Activated effector memory CD4-positive, alpha-beta T cell treated with Interleukin-2 at 50 U/mL for 16 hours (primary cell): ENCODE measurements around the gene ARAP2.

Source experiments
- DNase-seq: peaks from one replicate; pipeline ENCODE4 v3.0.0-alpha.2; 2020

Gene ARAP2

GRCh38 chr4:36244257-36245082 lies at the start of gene ARAP2:
TSS of gene ARAP2 (minus strand) at chr4:36244514. CDS start at chr4:36229486, 15,028 bp downstream.
- peak; percentile 71 for DNase-seq

DNA sequence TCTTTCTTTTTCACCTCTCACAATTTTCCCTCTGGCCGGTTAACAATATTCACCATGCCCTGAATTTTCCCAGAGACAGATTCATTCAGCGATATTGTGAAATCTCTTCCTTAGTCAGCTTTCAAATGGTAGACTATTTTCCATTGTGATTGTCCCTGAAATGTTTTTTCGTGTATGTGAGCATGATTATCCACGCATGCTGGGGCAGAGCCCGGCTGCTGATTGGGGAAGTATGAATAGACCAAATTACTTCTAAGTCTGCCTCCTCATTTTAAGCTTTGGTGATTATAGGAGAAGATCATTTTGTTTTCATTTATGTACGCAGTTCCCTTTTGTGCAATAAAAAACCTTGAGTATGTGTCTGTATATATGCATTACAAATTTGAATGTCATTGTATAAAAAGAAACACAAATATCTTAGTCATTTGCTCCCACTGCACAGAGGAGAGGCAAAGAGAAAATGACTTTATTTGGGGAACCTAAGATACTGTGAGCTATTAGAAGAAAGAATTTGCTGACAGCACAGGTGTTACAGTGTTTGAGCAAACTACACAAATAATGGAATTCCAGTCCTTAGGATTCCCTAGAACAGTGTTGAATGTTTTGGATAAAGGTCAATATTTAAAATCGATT lies 48.4 kb upstream of the ARAP2 start:
- no peak for DNase-seq

DNA sequence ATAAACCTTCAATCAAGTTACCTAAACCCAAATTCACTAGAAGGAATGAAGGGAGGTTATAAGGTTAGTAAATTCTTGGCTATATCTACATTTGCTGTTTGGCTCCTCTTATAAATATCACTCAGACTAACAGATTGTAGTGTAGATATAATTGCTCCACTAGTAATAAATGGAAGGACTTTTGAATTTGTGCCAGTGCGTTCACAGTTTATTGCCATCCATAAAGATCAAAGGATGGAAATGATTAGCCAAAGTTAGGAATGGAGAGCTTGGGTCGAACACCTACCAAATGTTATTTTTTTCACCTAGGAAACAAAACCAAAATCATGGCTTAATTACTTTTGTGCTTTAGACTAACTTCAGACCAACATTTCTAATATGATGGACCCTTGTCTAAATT lies 46.3 kb upstream of the ARAP2 start:
- no peak for DNase-seq

DNA sequence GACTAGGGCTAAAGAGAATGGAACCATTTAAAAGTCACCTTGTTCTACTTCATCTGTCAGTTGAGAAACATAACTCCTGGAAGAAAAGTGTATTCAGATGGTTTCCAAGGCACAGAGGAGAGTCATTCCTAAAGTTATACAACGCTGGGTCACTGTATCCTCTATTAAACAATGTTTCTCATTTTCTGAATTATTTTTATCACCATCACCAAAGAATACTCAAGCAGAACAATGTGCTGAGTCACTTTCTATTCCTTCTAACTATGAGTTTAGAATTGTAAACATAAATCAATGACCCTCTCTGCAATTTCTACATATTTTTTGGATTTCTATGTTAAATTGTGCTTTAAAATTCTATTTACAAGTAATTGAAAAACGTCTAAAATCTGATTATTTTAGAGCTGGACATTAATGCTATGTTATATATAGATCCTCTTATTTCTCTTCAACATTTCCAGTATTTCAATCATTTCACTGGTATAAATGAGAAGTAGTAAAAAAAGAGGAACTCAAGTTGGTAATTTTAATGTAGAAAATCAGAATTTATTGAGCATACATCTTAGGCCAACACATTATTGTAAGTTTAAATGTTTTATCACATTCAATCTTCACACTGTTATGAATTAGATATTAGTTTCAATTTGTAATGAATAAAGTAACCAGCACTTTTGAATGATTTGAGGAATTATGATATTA lies 44.6 kb upstream of the ARAP2 start:
- DNase-seq, result no peak

DNA sequence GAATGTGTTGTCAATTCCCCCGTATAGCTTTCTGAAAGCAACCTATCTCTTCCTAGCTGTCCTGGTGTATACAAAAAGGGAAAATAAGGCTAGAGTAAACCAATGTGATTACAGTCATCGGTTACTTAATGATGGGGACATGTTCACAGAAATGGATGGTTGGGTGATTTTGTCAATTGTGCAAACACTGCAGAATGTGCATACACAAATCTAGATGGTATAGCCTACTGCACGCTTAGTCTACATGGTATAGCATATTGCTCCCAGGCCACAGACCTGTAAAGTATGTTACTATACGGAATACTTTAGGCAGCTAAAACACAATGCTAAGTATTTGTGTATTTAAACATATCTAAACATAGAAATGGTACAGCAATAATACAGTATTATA lies 42.2 kb upstream of the ARAP2 start:
- no peak for DNase-seq

DNA sequence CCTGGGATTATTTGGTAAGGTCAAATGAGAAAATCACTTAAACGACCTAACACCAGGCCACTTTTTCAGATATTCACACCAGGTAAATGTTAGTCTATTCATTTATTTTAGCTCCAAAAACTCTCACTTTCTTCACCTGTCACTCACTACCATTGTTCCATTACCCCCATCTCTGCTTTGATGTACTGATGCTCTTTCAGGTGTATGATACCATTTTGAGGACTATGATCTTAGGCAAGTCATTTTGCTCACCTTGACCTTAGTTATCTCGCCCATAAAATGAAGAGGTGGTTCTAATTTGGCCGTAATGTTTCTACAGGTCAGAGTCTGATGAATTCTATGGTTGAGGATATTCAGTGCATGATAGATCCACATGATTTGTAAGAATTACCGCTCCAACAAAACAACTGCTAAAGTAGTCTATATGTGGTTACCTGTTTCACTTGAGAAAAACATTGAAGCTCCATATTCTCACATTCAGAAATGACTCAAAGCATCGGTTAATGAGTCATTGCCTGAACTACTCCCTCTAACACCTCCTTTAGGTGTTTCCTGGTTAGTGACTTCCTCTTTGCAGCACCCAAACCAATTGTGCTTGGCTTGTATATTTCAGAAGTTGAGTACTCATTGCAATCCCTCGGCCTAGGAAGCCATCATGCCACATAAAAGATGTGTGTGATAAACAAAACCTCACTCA lies 41.6 kb upstream of the ARAP2 start:
- peak; percentile 29 for DNase-seq

DNA sequence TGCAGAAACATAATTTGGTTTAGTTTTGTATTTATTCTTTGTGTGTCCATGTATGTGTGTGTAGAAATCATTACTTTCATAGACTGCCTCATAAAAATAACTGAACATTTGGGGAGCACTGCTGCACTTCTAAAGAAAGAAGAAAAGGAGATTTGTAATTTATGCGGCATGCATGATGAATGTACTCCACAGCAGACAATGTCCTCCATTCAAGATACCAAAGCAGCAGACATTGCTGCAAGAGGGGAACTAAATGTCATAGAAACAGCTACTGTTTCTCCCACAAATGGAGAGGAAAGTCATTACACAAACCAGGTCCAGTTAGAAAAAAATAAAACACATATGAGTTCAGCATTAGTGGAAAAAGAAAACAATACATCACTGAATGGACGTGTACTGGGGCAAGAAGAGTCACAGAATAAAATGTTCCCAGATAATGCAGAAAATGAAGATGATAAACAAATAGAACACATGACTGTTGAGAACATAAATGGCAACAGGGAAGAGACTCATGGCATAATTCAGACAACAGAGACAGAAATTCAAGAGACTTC lies 39.7 kb upstream of the ARAP2 start:
- DNase-seq, result no peak

DNA sequence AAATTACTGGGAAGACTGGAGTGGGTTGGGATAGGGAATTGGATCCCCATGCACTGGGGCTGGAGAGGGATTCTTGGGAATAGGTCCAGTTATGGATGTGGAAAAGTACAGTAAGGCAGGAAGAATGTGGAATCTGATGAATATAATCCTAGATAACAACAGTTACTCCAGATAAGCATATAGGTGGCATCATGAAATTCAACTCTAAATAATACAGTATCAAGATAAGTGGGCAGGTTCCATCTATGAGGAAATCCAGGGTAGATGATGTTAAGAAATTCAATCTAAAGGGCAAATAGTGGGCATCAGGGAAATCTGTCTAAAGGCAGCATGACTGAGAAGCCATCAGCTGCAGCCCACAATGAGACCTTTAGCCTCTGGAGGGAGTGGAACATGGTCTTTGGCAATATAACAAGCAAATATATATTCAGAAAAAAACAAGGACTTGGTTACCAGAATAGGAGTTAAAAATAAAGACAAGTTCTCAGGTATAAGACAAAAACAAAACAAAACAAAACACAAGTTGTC lies 38.3 kb upstream of the ARAP2 start:
- DNase-seq, result no peak

- no peak for DNase-seq
Measured at GRCh38 chr4:36281384-36282106, 37.2 kb upstream of the ARAP2 start, which contains the start of gene DTHD1. TSS of gene DTHD1 (plus strand) at chr4:36281616. CDS start at chr4:36281759, 143 bp downstream.

GRCh38 chr4:36280555-36280954 lies 36.2 kb upstream of the ARAP2 start:
- DNase-seq, result no peak

DNA sequence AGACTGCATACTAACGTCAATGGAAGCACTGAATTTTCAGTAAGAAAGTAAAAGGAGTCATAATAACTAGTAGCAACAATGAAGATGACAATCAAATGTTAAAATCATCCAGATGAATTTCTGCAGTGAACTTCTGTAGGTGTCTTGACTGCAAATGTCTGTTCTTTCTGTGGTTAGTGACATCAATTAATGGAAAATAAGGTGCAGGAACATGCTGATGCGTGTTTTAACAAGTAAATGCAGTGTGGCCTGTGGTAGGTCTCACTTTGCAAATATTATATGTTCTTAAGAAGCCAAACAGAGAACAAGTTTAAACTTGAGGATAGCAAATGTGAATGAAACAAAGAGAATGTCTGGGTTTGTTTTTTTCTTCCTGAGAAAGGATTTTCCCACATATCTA lies 34.5 kb upstream of the ARAP2 start:
- DNase-seq, result no peak

DNA sequence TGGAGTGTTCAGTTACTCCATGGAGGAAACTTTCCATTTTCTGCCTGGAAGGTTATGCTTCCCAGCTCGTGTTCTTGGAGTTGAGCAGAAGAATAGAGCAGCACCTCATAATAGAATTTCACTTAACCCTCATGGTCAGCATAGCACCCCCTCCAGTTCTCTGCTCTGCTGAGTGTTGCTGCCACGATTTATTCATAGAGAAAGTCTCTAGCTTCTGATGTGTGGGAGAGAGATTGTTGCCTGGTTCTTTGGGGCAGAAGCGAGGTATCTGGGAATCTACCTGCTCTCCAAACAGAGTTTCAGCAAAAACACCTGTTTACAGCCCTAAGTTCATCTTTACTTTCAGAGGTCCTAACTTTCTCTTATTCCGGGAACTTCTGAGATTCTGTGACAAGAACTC lies 33.2 kb upstream of the ARAP2 start:
- DNase-seq, result no peak

GRCh38 chr4:36274158-36274557 lies 29.8 kb upstream of the ARAP2 start:
- no peak for DNase-seq

GRCh38 chr4:36273276-36273675 lies 29.0 kb upstream of the ARAP2 start:
- DNase-seq, result no peak

GRCh38 chr4:36269533-36270173 lies 25.3 kb upstream of the ARAP2 start:
- DNase-seq, result no peak

DNA sequence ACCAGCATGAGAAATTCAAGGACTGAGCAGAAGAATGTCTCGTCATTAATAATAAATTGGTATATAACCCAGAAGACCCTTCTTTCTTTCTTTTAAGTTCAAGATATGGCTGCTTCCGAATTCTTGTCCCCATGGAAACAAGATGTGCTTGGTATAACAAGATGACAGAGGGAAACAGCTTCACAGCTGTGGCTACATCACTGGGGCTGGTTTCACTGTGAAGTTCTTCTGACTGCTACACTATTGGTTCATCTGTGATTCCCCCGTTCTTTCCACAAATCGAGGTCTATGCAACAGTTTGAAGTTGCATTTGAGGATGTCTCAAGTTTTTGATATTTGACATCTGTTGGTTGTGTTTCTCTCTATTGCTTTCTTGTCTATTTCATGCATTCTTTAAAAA lies 24.8 kb upstream of the ARAP2 start:
- no peak for DNase-seq

DNA sequence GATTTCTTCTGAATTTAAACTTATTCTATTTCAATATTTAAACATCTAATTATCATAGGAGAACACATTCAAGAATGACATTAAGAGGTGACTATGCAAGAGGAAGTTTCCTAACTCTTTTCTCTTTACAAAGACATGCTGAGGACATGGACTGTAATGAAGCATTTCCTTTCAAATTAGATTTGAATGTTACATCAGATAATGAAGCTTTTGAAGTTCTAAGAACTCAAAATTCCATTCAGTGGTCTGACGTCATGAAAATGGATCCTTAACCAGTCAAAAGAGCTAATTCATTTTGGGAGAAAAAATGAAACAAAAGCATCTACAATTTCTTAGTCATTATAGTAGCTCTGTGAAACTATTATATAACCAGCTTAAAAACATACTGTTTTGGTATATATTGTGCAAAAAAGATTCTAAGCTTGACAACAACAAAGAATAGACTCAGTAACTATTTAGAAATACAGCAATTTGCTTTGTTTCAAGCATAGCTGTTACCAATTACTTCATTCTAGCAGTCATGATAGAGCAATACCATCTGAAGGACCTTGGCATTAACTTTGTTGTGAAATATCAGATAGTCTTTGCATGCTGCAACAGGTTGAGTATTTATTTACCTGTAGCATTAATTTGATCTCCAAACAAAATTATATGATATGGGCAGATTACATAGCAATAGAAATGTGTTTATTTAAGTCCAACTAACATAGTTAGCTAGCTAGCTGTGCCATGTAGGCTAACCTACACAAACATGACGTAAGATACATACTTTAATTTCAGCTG lies 23.4 kb upstream of the ARAP2 start:
- DNase-seq, result no peak

DNA sequence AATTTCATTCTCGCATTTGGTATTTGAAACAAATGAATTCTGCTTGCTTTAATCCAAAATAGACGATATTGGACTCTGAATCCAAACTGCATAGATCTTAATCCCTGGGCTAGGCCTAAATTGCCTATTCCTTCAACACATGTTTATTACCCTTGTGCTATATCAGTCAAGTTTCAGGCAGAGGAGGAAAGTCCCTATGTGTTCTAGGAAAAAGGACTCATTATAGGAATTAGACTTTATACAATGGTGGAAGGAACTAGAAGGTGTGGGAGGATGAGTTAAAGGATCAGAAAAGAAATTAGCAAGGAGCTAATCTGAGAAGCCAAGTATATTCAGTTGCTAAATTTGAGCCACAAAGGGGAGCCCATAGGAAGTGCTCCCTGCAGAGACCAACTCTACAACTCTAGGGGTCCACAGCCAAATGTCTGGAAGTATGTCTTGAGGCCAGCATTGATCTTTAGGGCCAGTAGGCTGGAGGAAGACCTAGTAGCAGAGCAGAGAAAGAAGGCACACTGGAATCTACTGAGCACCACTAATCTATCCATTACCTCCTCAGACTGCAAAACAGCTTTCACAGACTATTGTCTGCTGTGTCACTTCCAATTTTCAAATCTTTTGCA lies 20.0 kb upstream of the ARAP2 start:
- no peak for DNase-seq

- no peak for DNase-seq
Measured at GRCh38 chr4:36260731-36261130, 16.4 kb upstream of the ARAP2 start.

- no peak for DNase-seq
Measured at GRCh38 chr4:36256398-36256891, 12.1 kb upstream of the ARAP2 start.
